Duodenal mucosa (tissue), 2 donors: Measurements from ENCODE around the gene KRTAP3-2.

Source experiments
- H3K27ac ChIP-seq: one replicate; pipeline ENCODE4 v1.7.0; 2013; ENCODE audit warnings: low read depth, low read length
- H3K27me3 ChIP-seq, 2 donors: one replicate each; pipeline ENCODE4 v1.7.0; 2013; ENCODE audit warnings: low read length in 2 of 2, control low read depth in 1 of 2; ENCODE audit not compliant: insufficient read depth in 2 of 2, control insufficient read depth in 1 of 2
- H3K36me3 ChIP-seq, 2 donors: one replicate each; pipeline ENCODE4 v1.7.0; 2013; ENCODE audit warnings: low read length in 2 of 2, control low read depth in 1 of 2; ENCODE audit not compliant: insufficient read depth in 2 of 2, control insufficient read depth in 1 of 2
- H3K4me1 ChIP-seq, 2 donors: one replicate each; pipeline ENCODE4 v1.7.0; 2013; ENCODE audit warnings: low read length in 2 of 2, control low read depth in 1 of 2; ENCODE audit not compliant: insufficient read depth in 2 of 2, control insufficient read depth in 1 of 2
- H3K4me3 ChIP-seq, 2 donors: one replicate each; pipeline ENCODE4 v1.7.0; 2013; ENCODE audit warnings: low read length in 2 of 2, low read depth in 1 of 2
- H3K9ac ChIP-seq, 2 donors: one replicate each; pipeline ENCODE4 v1.7.0; 2013; ENCODE audit warnings: low read length in 2 of 2, low read depth in 1 of 2
- H3K9me3 ChIP-seq, 2 donors: one replicate each; pipeline ENCODE4 v1.7.0; 2013; ENCODE audit warnings: low read length in 2 of 2, control low read depth in 1 of 2; ENCODE audit not compliant: control insufficient read depth in 1 of 2

The KRTAP3-2 gene

DNA sequence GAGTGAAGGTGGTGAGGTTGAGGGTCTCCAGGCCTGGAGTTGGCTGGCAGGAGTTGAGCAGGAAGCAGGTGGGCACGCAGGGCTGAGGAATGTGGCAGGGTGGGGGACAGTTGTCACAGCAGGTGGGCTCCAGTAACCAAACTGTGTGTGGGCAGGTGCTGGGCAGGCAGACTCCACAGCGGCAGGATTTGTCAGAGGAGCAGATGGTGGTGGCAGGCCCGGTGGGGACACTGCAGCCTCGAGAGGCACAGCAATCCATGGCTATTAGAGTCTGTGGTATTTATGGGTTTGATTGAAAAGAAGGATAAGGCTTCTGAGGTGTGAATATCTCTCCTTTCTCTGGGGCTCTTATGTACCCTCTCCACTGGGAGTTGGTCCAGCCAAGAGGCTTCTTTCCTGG lies 5.9 kb downstream of the KRTAP3-2 start, which contains the start of gene KRTAP3-3:
TSS of gene KRTAP3-3 (minus strand) at position 326 of the 400 bp plus-strand sequence. CDS start at position 259, 67 bp downstream.
- Histone ChIP-seq H3K4me3 (no peak within 1 kb of the TSS), H3K9me3 (peaks cover 4% of the 10 kb centered on the region in 2 donors), H3K27ac (no peak within 1 kb of the TSS), H3K36me3 (no peaks in the 10 kb centered on the region), H3K27me3 (no peaks in the 10 kb centered on the region), H3K4me1 (no peaks in the 10 kb centered on the region), H3K9ac (no peak within 1 kb of the TSS)

DNA sequence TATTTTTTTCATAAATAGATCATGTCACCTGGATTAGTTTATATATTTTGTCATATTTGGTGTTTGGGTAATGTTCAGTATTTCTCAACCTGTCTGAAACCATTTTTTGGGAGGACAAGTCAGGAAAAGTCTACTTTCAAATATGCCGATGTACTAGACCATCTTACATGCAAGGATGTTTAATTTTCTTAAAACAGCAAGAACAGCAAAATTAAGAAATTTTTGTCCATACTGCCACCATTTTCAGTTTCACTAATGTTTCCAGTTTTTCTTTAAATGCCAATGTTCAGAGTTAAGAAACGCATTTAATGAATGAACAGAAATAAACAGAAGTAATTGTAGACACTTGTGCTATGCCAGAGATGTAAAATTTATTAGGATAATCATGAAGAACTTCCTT lies 6.6 kb downstream of the KRTAP3-2 start:
- Histone ChIP-seq H3K36me3 (no peaks in the 10 kb centered on the region), H3K27me3 (no peaks in the 10 kb centered on the region), H3K4me3 (no peak overlapping the region), H3K4me1 (no peaks in the 10 kb centered on the region), H3K9me3 (peaks cover 4% of the 10 kb centered on the region in 2 donors), H3K9ac (no peak overlapping the region), H3K27ac (no peak overlapping the region)

DNA sequence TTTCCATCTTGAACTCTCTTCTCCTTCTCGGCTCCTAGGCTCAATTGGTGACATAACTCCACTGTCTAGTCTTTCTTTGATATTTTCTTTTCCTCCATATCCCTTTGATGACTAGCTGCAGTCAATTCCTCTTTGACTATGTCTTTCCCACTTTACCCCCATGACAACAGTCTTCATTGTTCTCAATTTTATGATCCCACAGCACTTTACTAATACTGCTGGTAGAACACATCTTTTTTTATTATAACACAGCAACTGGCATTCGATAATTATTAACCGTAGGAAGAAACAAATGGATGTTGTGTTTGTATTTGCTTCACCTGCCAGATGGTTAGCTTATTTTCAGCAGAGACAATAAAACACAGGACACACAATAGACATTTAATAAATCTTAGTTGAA lies 7.0 kb downstream of the KRTAP3-2 start:
- H3K4me3 ChIP-seq: no peak overlapping the region
- no peaks in the 10 kb centered on the region for H3K36me3 ChIP-seq
- H3K4me1 ChIP-seq: no peaks in the 10 kb centered on the region
- no peak overlapping the region for H3K9ac ChIP-seq
- H3K9me3 ChIP-seq: peaks cover 4% of the 10 kb centered on the region in 2 donors
- H3K27me3 ChIP-seq: no peaks in the 10 kb centered on the region
- H3K27ac ChIP-seq: no peak overlapping the region

DNA sequence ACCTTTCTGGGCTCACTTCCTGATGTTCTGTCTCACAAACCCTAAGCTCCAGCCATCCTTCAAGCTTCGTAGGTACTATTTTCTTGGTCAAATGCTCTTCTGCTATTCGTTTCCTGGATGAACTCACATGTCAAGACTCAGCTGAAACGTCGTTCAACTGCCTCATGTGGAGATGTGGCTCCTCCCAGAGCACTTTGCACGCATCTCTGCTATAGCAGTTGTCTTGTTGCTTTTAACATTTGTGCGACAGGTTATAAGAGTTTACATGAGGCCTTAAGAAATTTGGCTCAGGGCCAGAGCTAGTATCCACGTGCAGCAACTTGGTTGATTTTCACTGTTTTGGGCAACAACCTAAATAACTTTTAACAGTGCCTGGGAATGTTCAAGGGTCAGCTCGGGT lies 12.8 kb downstream of the KRTAP3-2 start:
- Histone ChIP-seq H3K4me1 (no peaks in the 10 kb centered on the region), H3K4me3 (no peak overlapping the region), H3K27me3 (peaks cover 0 to 5% of the 10 kb centered on the region in 2 donors), H3K36me3 (no peaks in the 10 kb centered on the region), H3K9ac (no peak overlapping the region), H3K9me3 (peaks cover 4% of the 10 kb centered on the region in 2 donors), H3K27ac (no peak overlapping the region)

DNA sequence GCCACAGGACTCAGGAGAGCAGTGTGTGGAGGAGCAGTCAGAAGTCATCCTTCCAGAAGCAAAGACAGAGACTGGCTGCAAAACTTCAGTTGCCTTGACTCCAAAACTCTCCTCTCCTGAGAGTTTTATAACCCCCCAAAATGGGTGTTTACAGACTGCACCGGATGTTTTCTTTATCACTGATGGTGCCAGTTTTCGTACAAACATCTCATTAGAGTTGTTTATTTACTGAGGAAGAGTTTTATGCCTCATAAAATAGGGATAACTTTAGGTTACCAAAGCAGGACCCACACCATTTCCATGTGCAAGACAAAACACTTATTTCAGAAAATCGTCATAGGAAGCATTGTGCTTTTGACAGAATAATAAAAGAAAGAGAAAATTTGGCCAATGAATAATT lies 15.5 kb downstream of the KRTAP3-2 start, which contains the start of gene KRT40:
TSS of gene KRT40 (minus strand) at position 101 of the 400 bp plus-strand sequence. CDS start at position 48, 53 bp downstream.
- H3K36me3 ChIP-seq: no peaks in the 10 kb centered on the region
- no peak within 1 kb of the TSS for H3K4me3 ChIP-seq
- H3K9ac ChIP-seq: no peak within 1 kb of the TSS
- peaks cover 0 to 5% of the 10 kb centered on the region in 2 donors for H3K27me3 ChIP-seq
- H3K4me1 ChIP-seq: no peaks in the 10 kb centered on the region
- no peak within 1 kb of the TSS for H3K27ac ChIP-seq
- H3K9me3 ChIP-seq: no peaks in the 10 kb centered on the region

DNA sequence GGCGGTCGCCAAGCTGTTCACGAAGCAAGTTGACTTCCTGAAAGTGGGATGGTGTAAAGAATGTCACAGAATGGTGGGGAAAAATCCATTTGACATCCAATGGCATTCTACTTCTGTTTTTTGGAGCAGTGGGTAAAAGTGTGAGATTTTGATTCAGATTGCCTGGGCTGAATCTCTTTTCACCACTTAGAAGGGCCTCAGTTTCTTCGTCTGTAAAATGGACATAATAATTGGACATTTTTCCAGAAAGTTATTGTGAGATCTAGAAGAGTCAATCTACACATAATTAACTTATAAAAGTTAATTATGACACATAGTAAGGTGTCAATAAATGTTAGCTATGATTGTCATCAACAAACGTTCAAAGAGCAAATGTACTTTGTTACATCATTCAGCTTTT lies 18.6 kb downstream of the KRTAP3-2 start:
- Histone ChIP-seq H3K4me3 (no peak overlapping the region), H3K9me3 (no peaks in the 10 kb centered on the region), H3K9ac (no peak overlapping the region), H3K4me1 (no peaks in the 10 kb centered on the region), H3K27ac (no peak overlapping the region), H3K36me3 (no peaks in the 10 kb centered on the region), H3K27me3 (peaks cover 0 to 7% of the 10 kb centered on the region in 2 donors)

DNA sequence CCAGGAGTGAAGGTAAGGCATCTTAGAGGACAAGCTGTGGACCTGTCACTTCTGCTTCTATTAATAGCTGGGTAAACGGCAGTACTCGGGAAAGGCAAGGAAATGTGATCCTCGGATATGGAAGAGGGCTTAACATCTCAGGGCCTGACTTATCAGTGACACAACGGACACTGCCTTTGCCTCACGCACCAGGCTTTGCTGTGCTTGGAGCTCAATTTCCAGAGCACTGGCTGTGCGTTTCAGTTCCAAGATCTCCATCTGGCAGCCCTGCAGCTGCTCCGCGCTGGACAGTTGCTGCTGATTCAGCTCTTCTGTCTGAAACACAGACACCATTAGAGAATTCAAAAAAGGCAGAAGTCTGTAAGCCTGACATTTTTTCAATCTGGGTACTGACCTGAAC lies 19.1 kb downstream of the KRTAP3-2 start:
- Histone ChIP-seq H3K9me3 (no peaks in the 10 kb centered on the region), H3K4me3 (no peak overlapping the region), H3K36me3 (no peaks in the 10 kb centered on the region), H3K4me1 (no peaks in the 10 kb centered on the region), H3K9ac (no peak overlapping the region), H3K27ac (no peak overlapping the region), H3K27me3 (peaks cover 0 to 7% of the 10 kb centered on the region in 2 donors)

DNA sequence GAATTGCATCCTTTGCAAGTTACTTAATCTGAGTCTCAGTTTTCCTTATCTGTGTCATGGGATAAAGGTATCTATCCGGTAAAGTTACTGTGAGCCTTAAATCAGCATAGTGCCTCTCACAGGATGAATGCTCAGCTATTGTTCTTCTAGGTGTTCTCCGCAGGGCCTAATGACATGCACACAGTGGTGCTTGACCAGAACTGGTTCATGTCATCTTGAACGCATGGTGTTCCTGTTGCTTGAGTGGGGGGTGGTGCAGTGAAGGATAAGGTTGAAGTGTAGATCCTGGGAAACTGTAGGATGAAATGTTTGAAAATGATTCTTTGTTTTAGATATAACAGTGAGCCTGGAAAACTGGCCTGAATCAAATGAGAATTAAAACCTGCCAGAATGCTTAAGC lies 19.6 kb downstream of the KRTAP3-2 start:
- Histone ChIP-seq H3K27ac (no peak overlapping the region), H3K9ac (no peak overlapping the region), H3K9me3 (no peaks in the 10 kb centered on the region), H3K4me1 (no peaks in the 10 kb centered on the region), H3K27me3 (peaks cover 0 to 7% of the 10 kb centered on the region in 2 donors), H3K36me3 (no peaks in the 10 kb centered on the region), H3K4me3 (no peak overlapping the region)

DNA sequence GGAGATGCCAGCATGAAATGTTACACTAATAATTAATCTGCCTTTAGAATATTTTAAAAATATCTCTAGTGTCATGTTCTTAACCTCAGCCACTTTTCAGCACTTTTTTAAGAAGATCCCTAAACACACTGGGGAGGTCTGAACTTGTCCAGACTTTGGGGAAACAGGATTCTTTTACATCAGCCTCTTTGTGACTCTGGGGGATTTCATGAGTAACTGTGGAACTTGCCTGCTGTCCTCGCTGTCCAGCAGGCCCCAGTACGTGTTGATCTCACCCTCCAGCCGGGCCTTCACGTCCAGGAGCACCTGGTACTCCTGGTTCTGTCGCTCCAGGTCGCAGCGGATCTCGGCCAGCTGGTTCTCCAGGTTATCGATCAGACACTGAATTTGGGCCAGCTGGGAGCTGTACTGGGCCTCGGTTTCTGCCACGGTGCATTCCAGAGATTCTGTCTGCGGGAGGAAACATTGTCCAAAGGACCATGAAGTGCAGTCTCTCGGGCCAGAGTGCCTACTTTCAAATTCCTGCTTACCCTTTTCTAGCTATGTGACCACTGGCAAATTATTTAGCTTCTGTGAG lies 21.0 kb downstream of the KRTAP3-2 start:
- H3K27ac ChIP-seq: no peak overlapping the region
- H3K9ac ChIP-seq: no peak overlapping the region
- H3K4me3 ChIP-seq: no peak overlapping the region
- no peaks in the 10 kb centered on the region for H3K9me3 ChIP-seq
- no peaks in the 10 kb centered on the region for H3K36me3 ChIP-seq
- no peaks in the 10 kb centered on the region for H3K4me1 ChIP-seq
- peaks cover 0 to 2% of the 10 kb centered on the region in 2 donors for H3K27me3 ChIP-seq

DNA sequence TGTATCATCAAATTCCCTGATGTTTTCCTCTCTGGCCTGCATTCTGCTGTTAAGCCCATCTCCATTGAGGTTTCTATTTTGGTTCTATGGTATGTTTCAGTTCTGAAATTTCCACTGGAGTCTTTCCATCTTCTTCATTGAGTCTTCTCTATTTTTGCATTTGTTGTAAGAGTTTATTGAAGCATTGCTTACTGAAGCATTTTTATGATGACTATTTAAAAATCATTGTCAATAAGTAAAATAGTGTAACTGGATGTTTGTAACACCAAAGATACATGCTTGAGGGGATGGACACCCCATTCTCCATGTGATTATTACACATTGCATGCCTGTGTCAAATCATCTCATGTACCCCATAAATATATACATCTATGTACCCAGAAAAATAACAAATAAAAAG lies 24.2 kb downstream of the KRTAP3-2 start:
- Histone ChIP-seq H3K9ac (no peak overlapping the region), H3K4me1 (no peaks in the 10 kb centered on the region), H3K9me3 (no peaks in the 10 kb centered on the region), H3K36me3 (no peaks in the 10 kb centered on the region), H3K27me3 (peaks cover 0 to 2% of the 10 kb centered on the region in 2 donors), H3K27ac (no peak overlapping the region), H3K4me3 (no peak overlapping the region)
